Stimulated activated CD4-positive, alpha-beta T cell treated with anti-CD3 and anti-CD28 coated beads, TNF-alpha, amount 100 ng/mL, for 1 hour (primary cell): ENCODE data around the gene CAVIN3.

ENCODE experiments used
- DNase-seq, 3 donors: peaks; one replicate each; pipeline ENCODE4 v3.0.0-alpha.2; 2020; ENCODE audit warnings: low read depth in 3 of 3, low spot score in 1 of 3

The CAVIN3 gene, protein sequence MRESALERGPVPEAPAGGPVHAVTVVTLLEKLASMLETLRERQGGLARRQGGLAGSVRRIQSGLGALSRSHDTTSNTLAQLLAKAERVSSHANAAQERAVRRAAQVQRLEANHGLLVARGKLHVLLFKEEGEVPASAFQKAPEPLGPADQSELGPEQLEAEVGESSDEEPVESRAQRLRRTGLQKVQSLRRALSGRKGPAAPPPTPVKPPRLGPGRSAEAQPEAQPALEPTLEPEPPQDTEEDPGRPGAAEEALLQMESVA

DNA sequence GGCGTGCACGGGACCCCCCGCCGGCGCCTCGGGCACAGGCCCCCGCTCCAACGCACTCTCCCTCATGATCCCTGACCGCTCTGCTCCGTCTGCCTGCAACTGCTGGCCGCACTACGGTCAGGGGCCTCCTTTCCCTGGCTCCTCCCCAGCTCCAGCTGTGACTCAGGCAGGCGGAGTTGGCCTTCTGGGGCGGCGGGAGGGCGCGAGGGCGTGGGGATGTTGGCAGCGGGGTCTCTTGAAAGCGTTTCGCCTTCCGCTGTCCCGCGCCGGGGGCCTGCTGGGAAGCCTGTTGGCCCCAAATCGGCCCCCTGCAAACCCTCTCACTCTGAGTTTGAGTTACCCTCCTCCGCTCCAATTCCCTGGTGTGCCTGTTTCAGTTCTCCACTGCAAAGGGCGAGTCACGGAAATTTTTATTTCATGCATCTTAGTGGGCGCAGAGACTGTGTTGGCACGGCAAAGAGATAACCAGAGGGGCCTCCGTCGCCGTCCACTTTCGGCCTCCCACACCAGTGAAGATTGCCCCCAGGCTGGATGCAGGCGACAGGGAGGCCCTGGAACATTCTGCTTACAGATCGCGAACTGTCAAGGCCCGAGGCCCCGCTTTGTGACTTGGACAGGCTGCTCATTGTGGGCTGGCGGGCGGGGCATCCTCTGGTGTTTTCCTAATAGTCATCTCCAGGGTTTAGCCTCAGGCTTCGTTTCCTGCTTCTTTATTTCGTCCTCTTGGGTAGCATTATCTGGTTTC lies at the start of gene CAVIN3:
Gene CAVIN3, minus strand, starts transcription at position 91 of the 745 bp plus-strand sequence. Its CDS starts 25 bp downstream, at position 66.
- peak in 1 of 3 donors; percentile 27 for DNase-seq

GRCh38 chr11:6365659-6366058 lies 45.4 kb upstream of the CAVIN3 start:
- DNase-seq = no peak

GRCh38 chr11:6362873-6363678 lies 42.8 kb upstream of the CAVIN3 start:
- DNase-seq = peak in 2 of 3 donors; percentile 25 to 46

DNA sequence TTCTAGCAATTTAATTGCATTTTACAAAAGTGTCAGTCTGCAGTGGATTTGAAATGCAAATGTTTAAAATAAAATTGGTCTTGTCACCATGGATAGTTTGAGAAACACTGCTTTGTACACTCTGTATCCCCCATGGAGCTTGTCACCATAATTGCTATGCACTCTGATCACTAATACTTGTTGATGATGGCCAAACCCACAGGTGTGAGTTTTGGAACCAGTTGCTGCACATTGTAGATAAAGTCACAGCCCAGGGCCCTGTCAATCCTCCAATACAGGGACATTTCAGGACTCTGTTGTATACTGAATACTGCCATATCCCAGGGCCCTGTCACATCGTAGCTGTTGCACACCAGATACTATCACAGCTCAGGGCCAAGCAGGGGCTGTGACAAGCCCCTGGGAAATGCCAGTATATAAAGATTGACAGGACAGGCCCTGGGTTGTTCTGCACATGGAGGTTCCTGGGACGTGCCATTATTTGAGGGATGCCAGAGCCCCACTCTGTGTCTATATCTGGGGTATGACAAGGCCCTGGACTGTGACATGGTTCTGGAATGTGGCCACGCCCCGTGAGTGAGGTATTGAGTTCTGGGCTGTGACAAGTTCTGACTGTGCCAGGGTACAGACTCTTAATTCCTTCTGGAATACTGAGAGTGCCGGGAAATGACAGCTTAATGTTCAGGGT lies 42.0 kb upstream of the CAVIN3 start:
- no peak for DNase-seq

DNA sequence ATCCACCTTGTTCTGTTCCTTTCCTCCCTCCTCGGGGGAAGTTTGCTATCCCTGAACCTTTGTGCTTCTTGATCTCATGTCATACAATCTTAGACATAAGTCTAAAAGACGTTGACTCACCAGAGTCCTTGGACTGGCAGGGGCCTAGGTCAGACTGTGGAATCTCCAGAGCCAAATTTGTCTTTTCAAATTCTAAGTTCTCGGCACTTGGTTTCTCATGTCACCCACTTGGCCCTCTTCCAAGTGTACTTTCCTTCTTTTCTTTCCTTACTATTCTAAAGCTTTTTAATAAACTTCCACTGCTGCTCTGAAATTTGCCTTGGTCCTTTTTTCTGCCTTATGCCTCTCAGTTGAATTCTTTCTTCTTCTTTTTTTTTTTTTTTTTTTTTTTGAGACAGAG lies 39.9 kb upstream of the CAVIN3 start:
- DNase-seq = no peak

- no peak for DNase-seq
Measured at GRCh38 chr11:6357222-6357621, 36.9 kb upstream of the CAVIN3 start.

GRCh38 chr11:6356503-6357055 lies 36.3 kb upstream of the CAVIN3 start:
- no peak for DNase-seq

GRCh38 chr11:6354651-6355485 lies 34.6 kb upstream of the CAVIN3 start:
- DNase-seq = no peak

DNA sequence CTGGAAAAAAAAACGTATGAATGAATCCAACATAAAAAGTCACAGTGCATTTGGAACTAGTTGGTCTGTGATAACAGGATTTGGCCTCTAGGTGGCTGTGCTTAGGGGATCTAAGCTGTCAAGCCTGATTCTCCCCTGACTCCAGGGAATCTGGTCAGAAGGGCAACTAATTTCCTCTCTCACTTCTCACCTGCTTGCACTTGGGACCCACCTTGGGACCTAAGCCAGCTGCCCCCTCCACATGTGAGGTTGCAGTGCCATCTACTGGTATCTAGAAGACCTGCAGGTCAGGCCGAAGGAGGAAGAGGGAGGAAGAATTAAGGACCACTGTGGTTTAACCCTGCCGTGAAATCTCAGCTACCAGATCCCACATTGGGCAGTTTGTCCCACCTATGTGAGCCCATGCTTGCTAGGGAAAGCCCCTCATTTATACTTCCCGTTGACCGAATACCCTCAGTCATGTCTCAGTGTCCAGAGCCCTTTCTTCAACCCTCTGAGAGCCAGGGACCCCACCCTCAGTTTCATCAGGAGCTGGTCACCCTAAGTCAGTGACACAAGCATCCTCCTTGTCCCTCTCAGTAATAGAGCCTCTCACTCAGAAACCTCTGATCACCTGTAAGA lies 33.2 kb upstream of the CAVIN3 start:
- DNase-seq = peak in 2 of 3 donors; percentile 13 to 22

- no peak for DNase-seq
Measured at GRCh38 chr11:6351782-6352382, 31.6 kb upstream of the CAVIN3 start.

GRCh38 chr11:6350486-6350885 lies 30.2 kb upstream of the CAVIN3 start:
- DNase-seq = no peak

- DNase-seq = no peak
Measured at GRCh38 chr11:6350043-6350442, 29.7 kb upstream of the CAVIN3 start.

DNA sequence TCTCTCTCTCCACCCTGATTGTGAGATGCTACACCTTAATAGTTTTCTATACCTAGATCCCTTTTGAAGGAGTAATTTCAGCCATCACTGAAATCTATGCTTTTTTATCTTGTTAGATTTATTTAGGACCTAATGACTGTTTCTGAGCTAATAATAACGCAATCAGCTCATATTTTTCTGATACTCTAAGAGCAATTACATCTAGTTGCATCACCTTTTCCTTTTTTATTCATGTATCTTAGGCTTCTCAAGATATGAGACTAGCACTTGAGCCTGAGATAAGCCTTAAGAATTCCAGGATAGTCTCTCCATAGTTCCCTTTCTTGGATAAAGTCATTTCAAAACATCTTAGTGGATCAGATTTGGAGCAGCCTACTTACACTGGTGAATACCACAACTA lies 25.1 kb upstream of the CAVIN3 start:
- no peak for DNase-seq

GRCh38 chr11:6336293-6336692 lies 16.0 kb upstream of the CAVIN3 start:
- DNase-seq = no peak

GRCh38 chr11:6334806-6335205 lies 14.5 kb upstream of the CAVIN3 start:
- DNase-seq = no peak

DNA sequence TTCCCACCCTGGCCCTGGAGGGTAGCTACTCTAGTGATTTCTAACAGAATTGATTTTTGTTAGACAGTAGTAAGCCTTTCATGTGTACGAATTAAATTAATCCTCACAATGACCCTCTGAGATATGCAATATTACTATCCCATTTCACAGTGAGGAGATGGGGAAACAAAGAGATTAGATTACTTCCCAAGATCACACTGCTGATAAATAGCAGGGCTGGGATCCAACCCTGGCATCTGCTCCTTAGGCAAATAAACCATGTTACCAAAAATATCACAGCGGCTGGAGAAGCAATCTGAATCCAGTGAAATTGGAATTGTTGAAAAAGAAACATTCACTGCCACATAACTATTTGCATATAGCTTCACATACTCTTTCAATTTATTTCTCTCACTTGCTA lies 12.8 kb upstream of the CAVIN3 start:
- no peak for DNase-seq

DNA sequence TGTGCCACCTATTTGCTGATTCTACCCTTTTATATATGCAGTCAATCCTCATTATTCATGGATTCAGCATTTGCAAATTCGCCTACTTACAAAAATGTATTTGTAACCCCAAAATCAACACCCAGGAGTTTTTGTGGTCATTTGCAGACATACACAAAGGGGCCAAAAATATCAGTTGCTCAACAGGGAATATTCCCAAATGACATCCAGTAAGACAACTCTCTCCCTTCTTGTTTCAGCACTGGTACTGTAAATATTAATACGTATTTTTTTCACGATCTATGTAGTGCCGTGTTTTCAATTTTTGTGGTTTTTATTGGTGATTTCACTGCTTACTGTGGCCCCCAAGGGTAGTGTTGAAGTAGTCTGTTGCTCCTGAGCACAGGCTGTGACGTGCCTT lies 11.8 kb upstream of the CAVIN3 start:
- no peak for DNase-seq

- DNase-seq = no peak
Measured at GRCh38 chr11:6328321-6328720, 8.0 kb upstream of the CAVIN3 start.

- no peak for DNase-seq
Measured at GRCh38 chr11:6327806-6328205, 7.5 kb upstream of the CAVIN3 start.
